ENCODE data around the gene XYLT1.

GRCh38 chr16:17229131-17229530 is 241.6 kb downstream of the XYLT1 start:
- no peak for TF ChIP-seq EZH2 (IDR thresholded peaks at IDR 0.05; ENCODE audit: low read depth)
- no peak for TF ChIP-seq CTCF (conservative IDR thresholded peaks at IDR 0.05)

Measured in PC-9 (cell line).